Astrocyte of the spinal cord (primary cell): ENCODE measurements around the gene UTF1.

Experiments used
- DNase-seq: peaks from one replicate; pipeline ENCODE4 v3.0.0; 2011; ENCODE audit warnings: low read depth, low spot score
- H3K4me3 ChIP-seq: 2 replicates; pipeline ENCODE4 v1.5.1; 2011; ENCODE audit warnings: low read depth, mild to moderate bottlenecking, low read length, moderate library complexity
- in situ Hi-C: cut with HindIII; loops from 2 replicates; pipeline ENCODE4 v1.10.0; 2017; ENCODE audit warnings: low sequenced_read_pairs
- TF ChIP-seq, protein P1 (sequence below): IDR thresholded peaks from 2 replicates; pipeline ENCODE4 v1.5.1; 2012; ENCODE audit warnings: low read depth, mild to moderate bottlenecking, low read length, inconsistent platforms

The UTF1 gene, protein sequence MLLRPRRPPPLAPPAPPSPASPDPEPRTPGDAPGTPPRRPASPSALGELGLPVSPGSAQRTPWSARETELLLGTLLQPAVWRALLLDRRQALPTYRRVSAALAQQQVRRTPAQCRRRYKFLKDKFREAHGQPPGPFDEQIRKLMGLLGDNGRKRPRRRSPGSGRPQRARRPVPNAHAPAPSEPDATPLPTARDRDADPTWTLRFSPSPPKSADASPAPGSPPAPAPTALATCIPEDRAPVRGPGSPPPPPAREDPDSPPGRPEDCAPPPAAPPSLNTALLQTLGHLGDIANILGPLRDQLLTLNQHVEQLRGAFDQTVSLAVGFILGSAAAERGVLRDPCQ

DNA sequence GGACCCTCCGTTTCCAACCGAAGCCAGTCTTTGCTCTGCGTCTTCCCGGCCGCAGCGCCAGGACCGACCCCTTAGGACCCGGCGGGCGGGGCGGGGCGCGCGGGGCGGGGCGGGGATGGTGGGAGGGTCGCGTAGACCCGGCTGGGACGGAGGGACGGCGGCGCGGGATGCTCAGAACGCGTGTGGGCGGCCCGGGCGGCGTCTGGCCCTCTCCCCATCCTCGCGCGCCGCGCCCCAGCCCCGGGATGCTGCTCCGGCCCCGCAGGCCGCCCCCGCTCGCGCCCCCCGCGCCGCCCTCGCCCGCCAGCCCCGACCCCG lies at the start of gene UTF1:
TSS of gene UTF1 (plus strand) at position 174 of the 318 bp plus-strand sequence. CDS start at position 246, 72 bp downstream.
- DNase-seq, result no peak
- in situ Hi-C loops, result no loop called here
- TF ChIP-seq, protein P1, sequence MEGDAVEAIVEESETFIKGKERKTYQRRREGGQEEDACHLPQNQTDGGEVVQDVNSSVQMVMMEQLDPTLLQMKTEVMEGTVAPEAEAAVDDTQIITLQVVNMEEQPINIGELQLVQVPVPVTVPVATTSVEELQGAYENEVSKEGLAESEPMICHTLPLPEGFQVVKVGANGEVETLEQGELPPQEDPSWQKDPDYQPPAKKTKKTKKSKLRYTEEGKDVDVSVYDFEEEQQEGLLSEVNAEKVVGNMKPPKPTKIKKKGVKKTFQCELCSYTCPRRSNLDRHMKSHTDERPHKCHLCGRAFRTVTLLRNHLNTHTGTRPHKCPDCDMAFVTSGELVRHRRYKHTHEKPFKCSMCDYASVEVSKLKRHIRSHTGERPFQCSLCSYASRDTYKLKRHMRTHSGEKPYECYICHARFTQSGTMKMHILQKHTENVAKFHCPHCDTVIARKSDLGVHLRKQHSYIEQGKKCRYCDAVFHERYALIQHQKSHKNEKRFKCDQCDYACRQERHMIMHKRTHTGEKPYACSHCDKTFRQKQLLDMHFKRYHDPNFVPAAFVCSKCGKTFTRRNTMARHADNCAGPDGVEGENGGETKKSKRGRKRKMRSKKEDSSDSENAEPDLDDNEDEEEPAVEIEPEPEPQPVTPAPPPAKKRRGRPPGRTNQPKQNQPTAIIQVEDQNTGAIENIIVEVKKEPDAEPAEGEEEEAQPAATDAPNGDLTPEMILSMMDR, result no peak
- no peak within 1 kb of the TSS for H3K4me3 ChIP-seq

DNA sequence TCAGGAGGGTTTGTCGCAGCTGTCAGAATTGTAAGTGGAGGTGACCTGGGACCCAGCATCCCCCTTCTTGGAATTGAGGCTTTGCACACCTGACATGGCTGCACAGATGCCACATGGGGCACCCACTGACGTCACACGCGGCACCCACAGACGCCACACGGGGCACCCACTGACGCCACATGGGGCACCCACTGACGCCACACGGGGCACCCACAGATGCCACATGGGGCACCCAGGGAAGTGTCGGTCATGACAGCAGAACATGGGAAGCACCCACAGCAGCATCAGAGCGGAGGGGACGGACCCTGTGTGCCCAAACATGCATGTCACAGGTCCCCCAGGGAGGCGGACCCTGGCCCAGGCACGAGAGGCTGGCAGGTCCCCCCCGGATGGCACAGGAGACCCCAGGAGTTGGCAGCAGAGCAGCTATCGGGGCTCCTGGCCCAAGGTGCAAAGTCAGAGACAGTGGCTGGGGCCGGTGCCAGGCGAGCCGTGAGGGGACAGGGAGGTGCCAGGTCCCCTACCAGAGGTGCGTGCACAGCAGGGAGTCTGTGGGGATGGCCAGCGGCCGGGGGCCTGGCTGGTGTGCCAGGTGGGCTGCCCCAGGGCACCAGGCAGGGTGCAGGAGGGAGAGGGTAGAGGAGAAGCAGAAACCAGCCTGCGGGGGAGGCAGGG lies 48.9 kb upstream of the UTF1 start:
- in situ Hi-C loops, result no loop called here
- TF ChIP-seq, protein P1, result no peak
- DNase-seq, result no peak
- no peak overlapping the region for H3K4me3 ChIP-seq

DNA sequence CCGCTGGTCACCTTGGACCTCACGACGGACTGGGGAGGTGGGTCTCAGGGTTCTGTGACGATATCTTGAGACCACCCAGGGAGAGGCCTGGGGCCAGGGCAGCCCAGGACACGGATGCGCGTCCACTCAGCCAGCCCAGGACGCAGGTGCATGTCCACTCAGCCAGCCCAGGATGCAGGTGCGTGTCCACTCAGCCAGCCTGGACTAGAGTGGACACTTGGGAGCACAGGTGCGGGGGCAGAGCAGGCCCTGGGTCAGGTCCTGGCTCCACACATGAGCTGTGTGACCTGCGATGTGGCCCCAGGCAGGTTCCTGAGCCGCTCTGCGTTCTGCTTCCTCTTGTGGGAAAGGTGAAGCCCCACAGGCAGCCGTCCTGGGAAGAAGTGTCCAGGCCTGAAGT lies 47.8 kb upstream of the UTF1 start:
- H3K4me3 ChIP-seq, result no peak overlapping the region
- no peak for DNase-seq
- in situ Hi-C loops, result no loop called here
- TF ChIP-seq, protein P1, result no peak

DNA sequence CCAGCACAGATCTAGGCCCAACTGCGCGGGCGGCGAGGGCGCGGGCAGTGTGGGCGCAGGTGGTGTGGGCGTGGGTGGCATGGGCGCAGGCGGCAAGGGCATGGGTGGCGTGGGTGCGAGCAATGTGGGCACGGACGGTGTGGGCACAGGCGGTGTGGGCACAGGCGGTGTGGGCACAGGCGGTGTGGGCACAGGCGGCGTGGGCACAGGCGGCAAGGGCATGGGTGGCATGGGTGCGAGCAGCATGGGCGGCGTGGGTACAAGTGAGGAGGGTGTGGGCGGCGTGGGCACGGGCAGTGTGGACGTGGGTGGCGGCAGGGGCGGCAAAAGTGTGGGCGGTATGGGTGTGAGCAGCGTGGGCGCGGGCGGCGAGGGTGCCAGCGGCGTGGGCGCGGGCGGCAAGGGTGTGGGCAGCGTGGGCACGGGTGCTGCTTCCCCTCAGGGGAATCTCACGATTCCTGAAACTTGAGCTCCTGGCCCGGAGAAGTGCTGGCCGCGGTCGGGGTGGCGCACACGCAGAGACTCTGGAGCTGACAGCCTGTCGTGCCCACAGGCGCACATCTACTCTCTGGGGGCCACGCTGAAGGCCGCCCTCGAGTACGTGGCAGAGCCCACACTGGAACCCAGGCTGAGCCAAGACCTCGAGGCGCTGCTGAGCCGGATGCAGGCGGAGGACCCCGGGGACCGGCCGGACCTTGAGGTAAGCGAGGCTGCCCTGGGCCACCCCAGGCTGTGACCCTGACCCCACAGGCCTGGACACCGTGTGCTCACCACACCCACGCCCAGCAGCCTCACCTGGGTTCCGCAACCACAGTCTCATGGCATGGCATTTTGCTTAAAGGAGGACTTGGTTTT lies 47.0 kb upstream of the UTF1 start:
- H3K4me3 ChIP-seq, result no peak overlapping the region
- in situ Hi-C loops, result no loop called here
- no peak for DNase-seq
- TF ChIP-seq, protein P1, result no peak

DNA sequence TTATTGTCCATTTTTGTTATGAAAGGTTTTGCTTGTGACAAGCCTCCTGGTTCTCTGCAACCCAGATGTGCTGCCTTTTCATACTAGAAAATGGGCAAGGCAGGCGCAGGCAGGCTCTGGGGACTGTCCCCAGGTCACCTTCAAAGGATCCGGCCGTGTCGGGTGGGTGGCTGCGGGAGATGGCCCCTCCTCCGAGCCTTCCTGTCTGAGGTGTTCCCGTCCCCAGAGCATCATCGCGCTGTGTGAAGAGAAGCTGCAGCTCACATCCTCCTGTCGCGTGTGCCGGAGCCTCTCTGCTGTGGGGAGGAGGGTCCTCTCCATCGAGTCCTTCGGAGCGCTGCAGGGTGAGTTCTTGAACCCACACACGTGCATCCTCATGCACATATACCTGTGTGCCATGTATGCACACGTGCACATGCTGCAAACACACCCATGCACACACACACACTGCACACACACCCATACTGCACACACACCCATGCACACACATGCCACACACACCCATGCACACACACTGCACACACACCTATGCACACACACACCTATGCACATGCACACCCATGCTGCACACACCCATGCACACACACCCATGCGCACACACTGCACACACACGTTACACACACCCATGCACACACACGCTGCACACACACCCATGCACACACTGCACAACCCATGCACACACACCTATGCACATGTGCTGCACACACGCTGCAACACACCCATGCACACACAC lies 46.2 kb upstream of the UTF1 start:
- no peak overlapping the region for H3K4me3 ChIP-seq
- no peak for DNase-seq
- TF ChIP-seq, protein P1, result no peak
- in situ Hi-C loops, result no loop called here

DNA sequence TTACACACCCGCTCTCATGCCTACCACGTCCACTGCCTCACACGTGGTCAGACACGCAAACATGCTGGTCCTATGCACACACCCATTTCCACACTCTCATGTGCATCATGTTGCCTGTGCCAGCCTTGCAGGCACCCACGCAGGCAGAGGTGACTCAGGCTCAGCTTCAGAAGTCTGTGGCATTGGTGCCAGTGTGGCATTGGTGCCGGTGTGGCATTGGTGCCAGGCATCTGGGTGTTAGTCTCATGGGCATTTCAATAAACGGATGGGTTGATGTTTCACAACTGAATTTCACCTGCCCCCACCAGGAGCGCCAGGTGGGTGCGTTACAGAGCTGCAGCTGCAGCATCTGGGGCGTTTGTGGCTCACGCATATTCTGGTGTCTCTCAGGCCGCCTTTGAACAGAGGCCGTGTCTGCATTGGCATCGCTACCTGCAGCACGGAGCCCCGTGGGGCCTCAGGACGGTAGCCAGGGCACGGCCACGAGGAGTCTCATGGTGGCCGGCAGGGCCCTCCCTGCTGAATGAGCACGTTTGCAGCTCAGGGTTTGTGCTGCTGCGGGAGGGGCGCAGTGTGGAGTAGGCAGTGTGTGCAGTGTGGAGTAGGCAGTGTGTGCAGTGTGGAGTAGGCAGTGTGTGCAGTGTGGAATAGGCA lies 45.3 kb upstream of the UTF1 start:
- TF ChIP-seq, protein P1, result no peak
- no peak for DNase-seq
- no peak overlapping the region for H3K4me3 ChIP-seq
- in situ Hi-C loops, result no loop called here
